ENCODE data around the gene FIBP.
A peak's percentile ranks its signal among the peaks of the same experiment; 100 is the strongest.

The FIBP gene

GRCh38 chr11:65922565-65922964 lies 34.3 kb upstream of the FIBP start:
- Histone ChIP-seq H3K27me3 (ENCODE audit: insufficient read depth, low read depth) (no peaks in the 10 kb centered on the region), H3K9ac (no peak overlapping the region), H3K79me2 (ENCODE audit: insufficient read depth, low read depth) (peaks cover 10% of the 10 kb centered on the region; the same call in 1 of the 2 replicates), H3K36me3 (ENCODE audit: insufficient read depth) (no peaks in the 10 kb centered on the region), H3K4me1 (ENCODE audit: low read depth, poor library complexity, severe bottlenecking) (peaks cover 26% of the 10 kb centered on the region), H3K4me2 (no peak overlapping the region), H4K20me1 (ENCODE audit: insufficient read depth) (no peaks in the 10 kb centered on the region), H3K27ac (no peak overlapping the region), H3K4me3 (IDR thresholded peaks at IDR 0.05; ENCODE audit: insufficient read depth, low read depth, low read length) (no peak overlapping the region), H2AFZ (ENCODE audit: low read depth) (no peak overlapping the region)
- TF ChIP-seq, protein P1, sequence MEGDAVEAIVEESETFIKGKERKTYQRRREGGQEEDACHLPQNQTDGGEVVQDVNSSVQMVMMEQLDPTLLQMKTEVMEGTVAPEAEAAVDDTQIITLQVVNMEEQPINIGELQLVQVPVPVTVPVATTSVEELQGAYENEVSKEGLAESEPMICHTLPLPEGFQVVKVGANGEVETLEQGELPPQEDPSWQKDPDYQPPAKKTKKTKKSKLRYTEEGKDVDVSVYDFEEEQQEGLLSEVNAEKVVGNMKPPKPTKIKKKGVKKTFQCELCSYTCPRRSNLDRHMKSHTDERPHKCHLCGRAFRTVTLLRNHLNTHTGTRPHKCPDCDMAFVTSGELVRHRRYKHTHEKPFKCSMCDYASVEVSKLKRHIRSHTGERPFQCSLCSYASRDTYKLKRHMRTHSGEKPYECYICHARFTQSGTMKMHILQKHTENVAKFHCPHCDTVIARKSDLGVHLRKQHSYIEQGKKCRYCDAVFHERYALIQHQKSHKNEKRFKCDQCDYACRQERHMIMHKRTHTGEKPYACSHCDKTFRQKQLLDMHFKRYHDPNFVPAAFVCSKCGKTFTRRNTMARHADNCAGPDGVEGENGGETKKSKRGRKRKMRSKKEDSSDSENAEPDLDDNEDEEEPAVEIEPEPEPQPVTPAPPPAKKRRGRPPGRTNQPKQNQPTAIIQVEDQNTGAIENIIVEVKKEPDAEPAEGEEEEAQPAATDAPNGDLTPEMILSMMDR (conservative IDR thresholded peaks at IDR 0.05; ENCODE audit: low read depth, low read length) = no peak

GRCh38 chr11:65921876-65922275 lies 33.6 kb upstream of the FIBP start:
- Histone ChIP-seq H3K79me2 (ENCODE audit: insufficient read depth, low read depth) (peaks cover 13% of the 10 kb centered on the region; the same call in 1 of the 2 replicates), H3K27ac (no peak overlapping the region), H3K36me3 (ENCODE audit: insufficient read depth) (no peaks in the 10 kb centered on the region), H3K27me3 (ENCODE audit: insufficient read depth, low read depth) (no peaks in the 10 kb centered on the region), H4K20me1 (ENCODE audit: insufficient read depth) (no peaks in the 10 kb centered on the region), H3K4me1 (ENCODE audit: low read depth, poor library complexity, severe bottlenecking) (peaks cover 22% of the 10 kb centered on the region), H3K4me3 (IDR thresholded peaks at IDR 0.05; ENCODE audit: insufficient read depth, low read depth, low read length) (no peak overlapping the region), H2AFZ (ENCODE audit: low read depth) (no peak overlapping the region), H3K9ac (no peak overlapping the region), H3K4me2 (no peak overlapping the region)
- TF ChIP-seq, protein P1 (conservative IDR thresholded peaks at IDR 0.05; ENCODE audit: low read depth, low read length) = no peak

- no peaks in the 10 kb centered on the region for H3K27me3 ChIP-seq (ENCODE audit: insufficient read depth, low read depth)
- no peaks in the 10 kb centered on the region for H3K36me3 ChIP-seq (ENCODE audit: insufficient read depth)
- peak overlapping the region; percentile 96 for H3K4me2 ChIP-seq
- no peak overlapping the region for H3K27ac ChIP-seq
- H3K4me1 ChIP-seq (ENCODE audit: low read depth, poor library complexity, severe bottlenecking) = peaks cover 14% of the 10 kb centered on the region
- no peaks in the 10 kb centered on the region for H4K20me1 ChIP-seq (ENCODE audit: insufficient read depth)
- H3K4me3 ChIP-seq (IDR thresholded peaks at IDR 0.05; ENCODE audit: insufficient read depth, low read depth, low read length) = no peak overlapping the region
- H2AFZ ChIP-seq (ENCODE audit: low read depth) = no peak overlapping the region
- TF ChIP-seq, protein P1 (conservative IDR thresholded peaks at IDR 0.05; ENCODE audit: low read depth, low read length) = no peak
- peaks cover 13% of the 10 kb centered on the region; the same call in 1 of the 2 replicates for H3K79me2 ChIP-seq (ENCODE audit: insufficient read depth, low read depth)
- no peak overlapping the region for H3K9ac ChIP-seq
These were observed 32.8 kb upstream of the FIBP start for GRCh38 chr11:65921033-65921555.

DNA sequence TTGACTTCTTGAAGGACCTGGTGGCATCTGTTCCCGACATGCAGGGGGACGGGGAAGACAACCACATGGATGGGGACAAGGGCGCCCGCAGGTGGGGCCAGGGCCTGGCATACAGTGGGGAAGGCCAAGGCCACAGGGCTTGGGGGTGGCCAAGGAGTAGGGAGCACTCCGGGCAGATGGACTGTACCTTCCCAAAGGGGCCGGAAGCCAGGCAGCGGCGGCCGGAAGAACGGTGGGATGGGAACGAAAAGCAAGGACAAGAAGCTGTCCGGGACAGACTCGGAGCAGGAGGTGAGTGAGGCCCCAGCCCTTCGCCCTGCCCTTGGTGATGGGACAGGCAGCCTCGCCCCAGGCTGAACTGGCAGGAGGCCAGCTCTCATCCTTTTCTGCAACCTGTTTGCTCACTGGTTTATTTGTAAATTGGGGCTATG lies 32.1 kb upstream of the FIBP start:
- peaks cover 13% of the 10 kb centered on the region; the same call in 1 of the 2 replicates for H3K79me2 ChIP-seq (ENCODE audit: insufficient read depth, low read depth)
- no peak overlapping the region for H3K27ac ChIP-seq
- no peak overlapping the region for H3K4me3 ChIP-seq (IDR thresholded peaks at IDR 0.05; ENCODE audit: insufficient read depth, low read depth, low read length)
- no peaks in the 10 kb centered on the region for H3K36me3 ChIP-seq (ENCODE audit: insufficient read depth)
- H3K27me3 ChIP-seq (ENCODE audit: insufficient read depth, low read depth) = no peaks in the 10 kb centered on the region
- no peaks in the 10 kb centered on the region for H4K20me1 ChIP-seq (ENCODE audit: insufficient read depth)
- peaks cover 14% of the 10 kb centered on the region for H3K4me1 ChIP-seq (ENCODE audit: low read depth, poor library complexity, severe bottlenecking)
- peak overlapping the region; percentile 96 for H3K4me2 ChIP-seq
- TF ChIP-seq, protein P1 (conservative IDR thresholded peaks at IDR 0.05; ENCODE audit: low read depth, low read length) = no peak
- no peak overlapping the region for H2AFZ ChIP-seq (ENCODE audit: low read depth)
- H3K9ac ChIP-seq = peak overlapping the region; percentile 44; the same call in 1 of the 2 replicates

Measured in KMS-11 (cell line).